ENCODE results near the gene SPON1.

DNA sequence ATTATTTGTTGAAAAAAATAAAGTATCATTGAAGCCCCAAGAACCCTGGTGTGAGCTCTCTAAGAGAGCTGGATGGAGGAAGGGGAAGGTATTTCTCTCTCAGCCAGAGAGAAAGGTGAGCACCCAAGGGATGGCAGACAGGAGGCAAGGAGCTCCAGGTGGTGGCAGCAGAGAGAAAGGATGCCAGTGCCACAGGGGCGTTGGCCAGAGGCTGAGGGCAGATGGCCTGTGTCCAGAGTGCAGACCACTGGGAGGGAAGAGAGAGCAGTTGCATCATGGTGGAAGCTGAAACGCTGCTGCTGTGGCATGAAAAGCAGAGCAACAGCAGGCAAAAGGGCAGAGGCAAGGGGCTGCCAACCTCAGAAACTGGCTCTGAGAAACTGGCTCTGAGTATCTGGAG lies 8.5 kb downstream of the SPON1 start:
- TF ChIP-seq, protein P1, sequence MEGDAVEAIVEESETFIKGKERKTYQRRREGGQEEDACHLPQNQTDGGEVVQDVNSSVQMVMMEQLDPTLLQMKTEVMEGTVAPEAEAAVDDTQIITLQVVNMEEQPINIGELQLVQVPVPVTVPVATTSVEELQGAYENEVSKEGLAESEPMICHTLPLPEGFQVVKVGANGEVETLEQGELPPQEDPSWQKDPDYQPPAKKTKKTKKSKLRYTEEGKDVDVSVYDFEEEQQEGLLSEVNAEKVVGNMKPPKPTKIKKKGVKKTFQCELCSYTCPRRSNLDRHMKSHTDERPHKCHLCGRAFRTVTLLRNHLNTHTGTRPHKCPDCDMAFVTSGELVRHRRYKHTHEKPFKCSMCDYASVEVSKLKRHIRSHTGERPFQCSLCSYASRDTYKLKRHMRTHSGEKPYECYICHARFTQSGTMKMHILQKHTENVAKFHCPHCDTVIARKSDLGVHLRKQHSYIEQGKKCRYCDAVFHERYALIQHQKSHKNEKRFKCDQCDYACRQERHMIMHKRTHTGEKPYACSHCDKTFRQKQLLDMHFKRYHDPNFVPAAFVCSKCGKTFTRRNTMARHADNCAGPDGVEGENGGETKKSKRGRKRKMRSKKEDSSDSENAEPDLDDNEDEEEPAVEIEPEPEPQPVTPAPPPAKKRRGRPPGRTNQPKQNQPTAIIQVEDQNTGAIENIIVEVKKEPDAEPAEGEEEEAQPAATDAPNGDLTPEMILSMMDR (IDR thresholded peaks at IDR 0.05; ENCODE audit: borderline replicate concordance, extremely low read depth, low read length, poor library complexity, severe bottlenecking), result peak; percentile 44
- TF ChIP-seq EZH2 (IDR thresholded peaks at IDR 0.05; ENCODE audit: borderline replicate concordance, low read depth, low read length, severe bottlenecking), result no peak
